HepG2 (cell line): ENCODE results near the gene IL1RL2. TPM values are rescaled to one million over a fixed set of nuclear protein-coding genes. Genes with fewer than 3 reads are reported as not detected.

Source experiments
- ATF7-NPFF ChIP-seq: sonication (generic); formaldehyde crosslinking; IDR thresholded peaks from 2 replicates; pipeline ENCODE4 v1.8.1; 2023; ENCODE audit warnings: mild to moderate bottlenecking, low read depth, missing genetic modification reagents, moderate library complexity
- HOXA9 ChIP-seq: sonication (generic); formaldehyde crosslinking; IDR thresholded peaks from 2 replicates; pipeline ENCODE4 v1.8.1; 2022; ENCODE audit warnings: missing genetic modification reagents, mild to moderate bottlenecking, moderate library complexity, borderline replicate concordance
- NR2F6 ChIP-seq, 2 experiments: IDR thresholded peaks; 2 replicates each; pipeline ENCODE4 v1.6.1; 2016; ENCODE audit warnings: antibody characterized with exemption in 1 of 2, mild to moderate bottlenecking in 1 of 2
- RARA ChIP-seq: IDR thresholded peaks from 2 replicates; pipeline ENCODE4 v1.6.1; 2016; ENCODE audit warnings: missing genetic modification reagents, missing compliant biosample characterization
- TOPORS ChIP-seq: sonication (generic); formaldehyde crosslinking; IDR thresholded peaks from 2 replicates; pipeline ENCODE4 v1.8.0; 2023; ENCODE audit warnings: mild to moderate bottlenecking, missing genetic modification reagents
- ZNF841 ChIP-seq: sonication (generic); formaldehyde crosslinking; IDR thresholded peaks from 2 replicates; pipeline ENCODE4 v1.8.1; 2023; ENCODE audit warnings: missing genetic modification reagents, borderline replicate concordance
- ZSCAN31 ChIP-seq: sonication (generic); formaldehyde crosslinking; IDR thresholded peaks from 2 replicates; pipeline ENCODE4 v1.5.0; 2020; ENCODE audit warnings: low read depth, mild to moderate bottlenecking, missing genetic modification reagents
- polyA plus RNA-seq, 8 experiments: library from polyadenylated mRNA; depleted of rRNA in 3 of 8; stranded (reverse) in 7 of 8; unstranded in 1 of 8; fragments of >200 nt; fragmentation: Illumina TruSeq in 4 of 8; extraction: Trizol in 4 of 8; gene quantifications; 2 replicates each; pipeline versions ENCODE4 v1.2.1 to v1.2.3, GENCODE V29; 2011 to 2016; ENCODE audit warnings: low read depth in 4 of 8, missing spikeins in 1 of 8, mixed read lengths in 1 of 8; ENCODE audit not compliant: insufficient read depth in 1 of 8
- total RNA-seq, 5 experiments: library from RNA; depleted of rRNA; stranded (reverse); fragments of >200 nt; fragmentation: Illumina TruSeq; extraction: Trizol; gene quantifications; 2 replicates each; pipeline ENCODE4 v1.2.3, GENCODE V29; 2016; ENCODE audit warnings: low read depth in 1 of 5
- TF ChIP-seq, protein P1 (sequence below): sonication (generic); formaldehyde crosslinking; IDR thresholded peaks from 2 replicates; pipeline ENCODE4 v1.5.0; 2020; ENCODE audit warnings: mild to moderate bottlenecking, missing genetic modification reagents
- TF ChIP-seq, protein P2 (sequence below): sonication (generic); formaldehyde crosslinking; IDR thresholded peaks from one replicate; pipeline ENCODE4 v1.5.1; 2020; ENCODE audit warnings: mild to moderate bottlenecking, missing genetic modification reagents; ENCODE audit errors: not compliant biosample characterization
- TF ChIP-seq, protein P3 (sequence below): sonication (generic); formaldehyde crosslinking; IDR thresholded peaks from 2 replicates; pipeline ENCODE4 v1.4.0; 2020; ENCODE audit warnings: missing genetic modification reagents, borderline replicate concordance
- TF ChIP-seq, protein P4 (sequence below): sonication (generic); formaldehyde crosslinking; IDR thresholded peaks from 2 replicates; pipeline ENCODE4 v1.4.0; 2020; ENCODE audit warnings: mild to moderate bottlenecking, missing genetic modification reagents, borderline replicate concordance

Gene IL1RL2
- total and polyA plus RNA-seq, 2 of the 13 experiments (the other 11 are each of a cell fraction or from before 2014, with no cell fraction given), result 0.03 TPM; not detected in 1

DNA sequence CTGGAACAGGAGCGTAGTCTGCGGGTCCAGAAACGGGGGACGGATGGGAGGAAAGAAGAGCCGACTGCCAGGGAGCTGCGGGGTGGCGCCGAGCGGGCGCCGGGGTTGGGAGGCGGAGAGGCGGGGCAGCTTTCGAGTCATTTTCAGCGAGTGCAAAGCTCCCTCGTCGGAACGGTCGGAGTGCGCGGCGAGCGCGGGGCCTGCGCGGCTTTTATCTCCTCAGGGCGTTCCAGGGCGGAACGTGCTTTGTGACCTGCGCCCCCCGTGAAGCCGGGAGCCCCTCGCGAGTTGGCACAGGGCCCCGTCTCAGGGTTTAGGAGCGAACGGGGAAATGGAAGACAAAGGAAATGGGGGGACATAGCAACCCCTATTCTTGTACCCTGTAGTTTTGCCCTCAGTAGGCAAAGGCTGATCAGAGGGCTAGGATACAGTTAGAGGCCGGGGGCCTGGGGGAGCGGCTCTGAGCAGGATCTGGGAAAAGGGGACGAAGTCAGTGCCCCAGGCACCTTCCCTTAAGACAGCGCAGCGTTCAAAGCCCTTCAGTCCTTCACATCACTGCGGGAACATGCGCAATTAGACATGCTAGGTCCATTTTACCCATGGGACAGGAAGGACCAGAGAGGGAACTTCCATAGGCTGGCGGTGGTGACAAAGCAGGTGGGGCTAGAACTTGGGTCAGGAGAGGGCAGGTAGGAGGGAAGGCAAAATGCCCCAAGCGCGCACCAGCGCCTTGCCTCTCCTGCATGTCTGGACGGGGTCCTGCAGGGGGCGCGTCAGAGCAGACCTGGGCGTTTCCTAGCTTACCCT is 64.4 kb downstream of the IL1RL2 start (continued):
- TF ChIP-seq HOXA9, result no peak
- TF ChIP-seq ZNF841 (CRISPR knock-in tag), result no peak
- TF ChIP-seq, protein P1, sequence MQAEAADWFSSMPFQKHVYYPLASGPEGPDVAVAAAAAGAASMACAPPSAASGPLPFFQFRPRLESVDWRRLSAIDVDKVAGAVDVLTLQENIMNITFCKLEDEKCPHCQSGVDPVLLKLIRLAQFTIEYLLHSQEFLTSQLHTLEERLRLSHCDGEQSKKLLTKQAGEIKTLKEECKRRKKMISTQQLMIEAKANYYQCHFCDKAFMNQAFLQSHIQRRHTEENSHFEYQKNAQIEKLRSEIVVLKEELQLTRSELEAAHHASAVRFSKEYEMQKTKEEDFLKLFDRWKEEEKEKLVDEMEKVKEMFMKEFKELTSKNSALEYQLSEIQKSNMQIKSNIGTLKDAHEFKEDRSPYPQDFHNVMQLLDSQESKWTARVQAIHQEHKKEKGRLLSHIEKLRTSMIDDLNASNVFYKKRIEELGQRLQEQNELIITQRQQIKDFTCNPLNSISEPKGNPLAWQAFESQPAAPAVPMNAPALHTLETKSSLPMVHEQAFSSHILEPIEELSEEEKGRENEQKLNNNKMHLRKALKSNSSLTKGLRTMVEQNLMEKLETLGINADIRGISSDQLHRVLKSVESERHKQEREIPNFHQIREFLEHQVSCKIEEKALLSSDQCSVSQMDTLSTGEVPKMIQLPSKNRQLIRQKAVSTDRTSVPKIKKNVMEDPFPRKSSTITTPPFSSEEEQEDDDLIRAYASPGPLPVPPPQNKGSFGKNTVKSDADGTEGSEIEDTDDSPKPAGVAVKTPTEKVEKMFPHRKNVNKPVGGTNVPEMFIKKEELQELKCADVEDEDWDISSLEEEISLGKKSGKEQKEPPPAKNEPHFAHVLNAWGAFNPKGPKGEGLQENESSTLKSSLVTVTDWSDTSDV (CRISPR knock-in tag), result no peak
- TF ChIP-seq, protein P2, sequence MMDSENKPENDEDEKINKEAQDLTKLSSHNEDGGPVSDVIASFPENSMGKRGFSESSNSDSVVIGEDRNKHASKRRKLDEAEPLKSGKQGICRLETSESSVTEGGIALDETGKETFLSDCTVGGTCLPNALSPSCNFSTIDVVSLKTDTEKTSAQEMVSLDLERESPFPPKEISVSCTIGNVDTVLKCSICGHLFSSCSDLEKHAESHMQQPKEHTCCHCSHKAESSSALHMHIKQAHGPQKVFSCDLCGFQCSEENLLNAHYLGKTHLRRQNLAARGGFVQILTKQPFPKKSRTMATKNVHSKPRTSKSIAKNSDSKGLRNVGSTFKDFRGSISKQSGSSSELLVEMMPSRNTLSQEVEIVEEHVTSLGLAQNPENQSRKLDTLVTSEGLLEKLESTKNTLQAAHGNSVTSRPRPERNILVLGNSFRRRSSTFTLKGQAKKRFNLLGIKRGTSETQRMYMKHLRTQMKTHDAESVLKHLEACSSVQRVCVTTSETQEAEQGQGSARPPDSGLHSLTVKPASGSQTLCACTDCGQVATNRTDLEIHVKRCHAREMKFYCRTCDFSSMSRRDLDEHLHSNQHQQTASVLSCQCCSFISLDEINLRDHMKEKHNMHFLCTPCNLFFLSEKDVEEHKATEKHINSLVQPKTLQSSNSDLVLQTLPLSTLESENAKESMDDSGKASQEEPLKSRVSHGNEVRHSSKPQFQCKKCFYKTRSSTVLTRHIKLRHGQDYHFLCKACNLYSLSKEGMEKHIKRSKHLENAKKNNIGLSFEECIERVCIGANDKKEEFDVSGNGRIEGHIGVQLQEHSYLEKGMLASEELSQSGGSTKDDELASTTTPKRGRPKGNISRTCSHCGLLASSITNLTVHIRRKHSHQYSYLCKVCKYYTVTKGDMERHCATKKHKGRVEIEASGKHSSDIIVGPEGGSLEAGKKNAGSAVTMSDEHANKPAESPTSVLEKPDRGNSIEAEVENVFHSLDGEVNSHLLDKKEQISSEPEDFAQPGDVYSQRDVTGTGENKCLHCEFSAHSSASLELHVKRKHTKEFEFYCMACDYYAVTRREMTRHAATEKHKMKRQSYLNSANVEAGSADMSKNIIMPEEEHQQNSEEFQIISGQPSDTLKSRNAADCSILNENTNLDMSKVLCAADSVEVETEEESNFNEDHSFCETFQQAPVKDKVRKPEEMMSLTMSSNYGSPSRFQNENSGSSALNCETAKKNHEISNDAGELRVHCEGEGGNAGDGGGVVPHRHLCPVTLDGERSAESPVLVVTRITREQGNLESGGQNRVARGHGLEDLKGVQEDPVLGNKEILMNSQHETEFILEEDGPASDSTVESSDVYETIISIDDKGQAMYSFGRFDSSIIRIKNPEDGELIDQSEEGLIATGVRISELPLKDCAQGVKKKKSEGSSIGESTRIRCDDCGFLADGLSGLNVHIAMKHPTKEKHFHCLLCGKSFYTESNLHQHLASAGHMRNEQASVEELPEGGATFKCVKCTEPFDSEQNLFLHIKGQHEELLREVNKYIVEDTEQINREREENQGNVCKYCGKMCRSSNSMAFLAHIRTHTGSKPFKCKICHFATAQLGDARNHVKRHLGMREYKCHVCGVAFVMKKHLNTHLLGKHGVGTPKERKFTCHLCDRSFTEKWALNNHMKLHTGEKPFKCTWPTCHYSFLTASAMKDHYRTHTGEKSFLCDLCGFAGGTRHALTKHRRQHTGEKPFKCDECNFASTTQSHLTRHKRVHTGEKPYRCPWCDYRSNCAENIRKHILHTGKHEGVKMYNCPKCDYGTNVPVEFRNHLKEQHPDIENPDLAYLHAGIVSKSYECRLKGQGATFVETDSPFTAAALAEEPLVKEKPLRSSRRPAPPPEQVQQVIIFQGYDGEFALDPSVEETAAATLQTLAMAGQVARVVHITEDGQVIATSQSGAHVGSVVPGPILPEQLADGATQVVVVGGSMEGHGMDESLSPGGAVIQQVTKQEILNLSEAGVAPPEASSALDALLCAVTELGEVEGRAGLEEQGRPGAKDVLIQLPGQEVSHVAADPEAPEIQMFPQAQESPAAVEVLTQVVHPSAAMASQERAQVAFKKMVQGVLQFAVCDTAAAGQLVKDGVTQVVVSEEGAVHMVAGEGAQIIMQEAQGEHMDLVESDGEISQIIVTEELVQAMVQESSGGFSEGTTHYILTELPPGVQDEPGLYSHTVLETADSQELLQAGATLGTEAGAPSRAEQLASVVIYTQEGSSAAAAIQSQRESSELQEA (CRISPR knock-in tag), result no peak
- TF ChIP-seq TOPORS (CRISPR knock-in tag), result no peak
- peak; percentile 38 for TF ChIP-seq RARA (CRISPR knock-in tag)
- TF ChIP-seq ATF7-NPFF (CRISPR knock-in tag), result no peak
- TF ChIP-seq, protein P3, sequence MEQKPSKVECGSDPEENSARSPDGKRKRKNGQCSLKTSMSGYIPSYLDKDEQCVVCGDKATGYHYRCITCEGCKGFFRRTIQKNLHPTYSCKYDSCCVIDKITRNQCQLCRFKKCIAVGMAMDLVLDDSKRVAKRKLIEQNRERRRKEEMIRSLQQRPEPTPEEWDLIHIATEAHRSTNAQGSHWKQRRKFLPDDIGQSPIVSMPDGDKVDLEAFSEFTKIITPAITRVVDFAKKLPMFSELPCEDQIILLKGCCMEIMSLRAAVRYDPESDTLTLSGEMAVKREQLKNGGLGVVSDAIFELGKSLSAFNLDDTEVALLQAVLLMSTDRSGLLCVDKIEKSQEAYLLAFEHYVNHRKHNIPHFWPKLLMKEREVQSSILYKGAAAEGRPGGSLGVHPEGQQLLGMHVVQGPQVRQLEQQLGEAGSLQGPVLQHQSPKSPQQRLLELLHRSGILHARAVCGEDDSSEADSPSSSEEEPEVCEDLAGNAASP, result no peak
- no peak for TF ChIP-seq ZSCAN31 (CRISPR knock-in tag)
- TF ChIP-seq, protein P4, sequence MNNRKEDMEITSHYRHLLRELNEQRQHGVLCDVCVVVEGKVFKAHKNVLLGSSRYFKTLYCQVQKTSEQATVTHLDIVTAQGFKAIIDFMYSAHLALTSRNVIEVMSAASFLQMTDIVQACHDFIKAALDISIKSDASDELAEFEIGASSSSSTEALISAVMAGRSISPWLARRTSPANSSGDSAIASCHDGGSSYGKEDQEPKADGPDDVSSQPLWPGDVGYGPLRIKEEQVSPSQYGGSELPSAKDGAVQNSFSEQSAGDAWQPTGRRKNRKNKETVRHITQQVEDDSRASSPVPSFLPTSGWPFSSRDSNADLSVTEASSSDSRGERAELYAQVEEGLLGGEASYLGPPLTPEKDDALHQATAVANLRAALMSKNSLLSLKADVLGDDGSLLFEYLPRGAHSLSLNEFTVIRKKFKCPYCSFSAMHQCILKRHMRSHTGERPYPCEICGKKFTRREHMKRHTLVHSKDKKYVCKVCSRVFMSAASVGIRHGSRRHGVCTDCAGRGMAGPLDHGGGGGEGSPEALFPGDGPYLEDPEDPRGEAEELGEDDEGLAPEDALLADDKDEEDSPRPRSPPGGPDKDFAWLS (CRISPR knock-in tag), result no peak
- no peak for TF ChIP-seq NR2F6 (IDR thresholded peaks at IDR 0.05)
- TF ChIP-seq NR2F6 (CRISPR knock-in tag; IDR thresholded peaks at IDR 0.05), result no peak
